Sigmoid colon (tissue), 7 donors: ENCODE data around the gene CLCN3. TPM values are rescaled to one million over a fixed set of nuclear protein-coding genes. Genes with fewer than 3 reads are reported as not detected.
"Not testable (repeated sequence)": the region's sequence is repeated elsewhere in the genome, so short reads cannot be mapped to it uniquely, and the experiment has no call there.

Experiments used
- DNase-seq: peaks from one replicate; pipeline ENCODE4 v3.0.0-alpha.2; 2019
- H3K27ac ChIP-seq, 4 donors: fragments of 200-600 bp; sonication (generic); one replicate each; pipeline ENCODE4 v1.5.1; 2016 to 2019; ENCODE audit warnings: mild to moderate bottlenecking in 1 of 4
- H3K27me3 ChIP-seq, 3 donors: fragments of 200-600 bp; sonication (generic); one replicate each; pipeline ENCODE4 v1.5.1; 2019; ENCODE audit warnings: mild to moderate bottlenecking in 1 of 3
- H3K36me3 ChIP-seq, 4 donors: fragments of 200-600 bp; sonication (generic); one replicate each; pipeline ENCODE4 v1.5.1; 2016 to 2019
- H3K4me1 ChIP-seq, 4 donors: fragments of 200-600 bp; sonication (generic); one replicate each; pipeline ENCODE4 v1.5.1; 2017 to 2019
- H3K4me3 ChIP-seq, 4 donors: fragments of 200-600 bp; sonication (generic); one replicate each; pipeline ENCODE4 v1.5.1; 2017 to 2019; ENCODE audit warnings: mild to moderate bottlenecking in 2 of 4, moderate library complexity in 1 of 4
- H3K9me3 ChIP-seq, 4 donors: fragments of 200-600 bp in 3 of 4; sonication (generic) in 3 of 4; one replicate each; pipeline versions ENCODE4 v1.5.1 to v1.6.1; 2013 to 2019
- CTCF ChIP-seq, 4 experiments: fragments of 450-650 bp in 3 of 4; fragments of 200-600 bp in 1 of 4; IDR thresholded peaks; one replicate each; pipeline ENCODE4 v1.5.1; 2016 to 2019; ENCODE audit warnings: antibody characterized with exemption in 4 of 4, mild to moderate bottlenecking in 3 of 4, moderate library complexity in 2 of 4
- EP300 ChIP-seq, 4 donors: sonication (generic); formaldehyde crosslinking; IDR thresholded peaks; one replicate each; pipeline ENCODE4 v1.6.1; 2017; ENCODE audit warnings: antibody characterized with exemption in 4 of 4
- POLR2A ChIP-seq, 2 donors: fragments of 450-650 bp; IDR thresholded peaks; one replicate each; pipeline ENCODE4 v1.6.1; 2016; ENCODE audit warnings: antibody characterized with exemption in 2 of 2, mild to moderate bottlenecking in 2 of 2, moderate library complexity in 2 of 2
- POLR2AphosphoS5 ChIP-seq, 4 donors: sonication (generic); formaldehyde crosslinking; IDR thresholded peaks; one replicate each; pipeline ENCODE4 v1.6.1; 2017; ENCODE audit warnings: antibody characterized with exemption in 4 of 4
- WGBS, 2 donors: extraction: QIAGEN DNeasy Blood & Tissue Kit; methylation state at CpG; one replicate each; pipeline ENCODE4 v1.1.7; 2013; 5-methylcytosine and 5-hydroxymethylcytosine counted together
- intact Hi-C: fragments of 100-400 bp; cut with DNase I; formaldehyde crosslinking; loops from one replicate; pipeline ENCODE4 v1.15.1; 2023
- polyA plus RNA-seq, 3 donors: library from polyadenylated mRNA; stranded (reverse); fragments of 200-250 nt; gene quantifications; one replicate each; pipeline ENCODE4 v1.2.3, GENCODE V29; 2013
- total RNA-seq, 4 donors: library from RNA; depleted of rRNA; stranded (reverse); fragments of >200 nt; gene quantifications; one replicate each; pipeline ENCODE4 v1.1.0, GENCODE V29; 2016
- donor health status: healthy with polysubstance abuse.
- donor health status: Bipolar disorder and iron deficiency.
- donor health status: healthy.

The CLCN3 gene
- total RNA-seq (10 to 100 TPM; 15.9 to 20.3 (median 17.0) TPM), polyA plus RNA-seq (10 to 100 TPM in 2 of 3 donors, 1 to 10 TPM in 1; 8.6 to 37.1 (median 11.4) TPM)

GRCh38 chr4:169619958-169620879 lies at the start of gene CLCN3:
CLCN3 (plus strand) TSS chr4:169620578; CDS start chr4:169635929, 15,351 bp downstream.
- TF ChIP-seq EP300 (IDR thresholded peaks at IDR 0.05): peak in 2 of 4 donors; percentile 27 to 90
- no peak for TF ChIP-seq CTCF (IDR thresholded peaks at IDR 0.05)
- TF ChIP-seq POLR2A (IDR thresholded peaks at IDR 0.05): peak; percentile 83 to 96
- TF ChIP-seq POLR2AphosphoS5 (IDR thresholded peaks at IDR 0.05): peak; percentile 96 to 99 (median 98)
- no peaks in the 10 kb centered on the region for H3K36me3 ChIP-seq
- WGBS, 2 donors: 0% methylated on average over 67 of the region's 67 CpGs
- peak within 1 kb of the TSS; percentile 95 to 97 (median 95) for H3K27ac ChIP-seq
- no peaks in the 10 kb centered on the region for H3K9me3 ChIP-seq
- peaks cover 0 to 32% (median 17%) of the 10 kb centered on the region in 4 donors for H3K4me1 ChIP-seq
- no peaks in the 10 kb centered on the region for H3K27me3 ChIP-seq
- intact Hi-C loops: loop anchor here (1.0 to 10.0 kb wide), 3 partner anchors 8 to 175 kb away; partner anchors contain the start of gene NEK1
- DNase-seq: peak; percentile 98
- H3K4me3 ChIP-seq: peak within 1 kb of the TSS; percentile 69 to 81 (median 76)

GRCh38 chr4:169571012-169571411 lies 49.4 kb upstream of the CLCN3 start:
- H3K27ac ChIP-seq, H3K9me3 ChIP-seq, DNase-seq, H3K4me1 ChIP-seq, H3K4me3 ChIP-seq, H3K27me3 ChIP-seq, intact Hi-C loops: not testable (repeated sequence)
- H3K36me3 ChIP-seq: peaks cover 0 to 29% (median 6%) of the 10 kb centered on the region in 4 donors
- WGBS, 2 donors: 97 to 100% methylated on average over 1 to 2 of the region's 3 CpGs

- Histone ChIP-seq H3K4me3 (no peak overlapping the region), H3K27me3 (no peaks in the 10 kb centered on the region), H3K4me1 (no peaks in the 10 kb centered on the region), H3K9me3 (no peaks in the 10 kb centered on the region), H3K27ac (no peak overlapping the region), H3K36me3 (peaks cover 0 to 33% (median 6%) of the 10 kb centered on the region in 4 donors)
- TF ChIP-seq CTCF (IDR thresholded peaks at IDR 0.05) (no peak), EP300 (IDR thresholded peaks at IDR 0.05) (no peak), POLR2A (IDR thresholded peaks at IDR 0.05) (no peak), POLR2AphosphoS5 (IDR thresholded peaks at IDR 0.05) (no peak)
- WGBS, 2 donors: 90 to 94% methylated on average over 4 of the region's 4 CpGs
- no peak for DNase-seq
- intact Hi-C loops: no loop called here
Measured at GRCh38 chr4:169571435-169571834, 48.9 kb upstream of the CLCN3 start.

- Histone ChIP-seq H3K4me1 (no peaks in the 10 kb centered on the region), H3K27ac (no peak overlapping the region), H3K27me3 (no peaks in the 10 kb centered on the region), H3K36me3 (peaks cover 0 to 38% (median 8%) of the 10 kb centered on the region in 4 donors), H3K9me3 (no peaks in the 10 kb centered on the region), H3K4me3 (no peak overlapping the region)
- intact Hi-C loops: no loop called here
- TF ChIP-seq CTCF (IDR thresholded peaks at IDR 0.05) (no peak), POLR2A (IDR thresholded peaks at IDR 0.05) (no peak), POLR2AphosphoS5 (IDR thresholded peaks at IDR 0.05) (no peak), EP300 (IDR thresholded peaks at IDR 0.05) (no peak)
- 80 to 95% methylated on average over 1 of the region's 1 CpG for whole genome bisulfite sequencing, 2 donors
- no peak for DNase-seq
Measured at GRCh38 chr4:169573889-169574288, 46.5 kb upstream of the CLCN3 start.

- H3K27ac ChIP-seq: no peak overlapping the region
- whole genome bisulfite sequencing, 2 donors: 92 to 94% methylated on average over 2 of the region's 2 CpGs
- no peak for DNase-seq
- intact Hi-C loops: no loop called here
- H3K4me1 ChIP-seq: peaks cover 0 to 8% (median 5%) of the 10 kb centered on the region in 4 donors
- no peak for TF ChIP-seq POLR2A (IDR thresholded peaks at IDR 0.05)
- TF ChIP-seq CTCF (IDR thresholded peaks at IDR 0.05): no peak
- no peak for TF ChIP-seq POLR2AphosphoS5 (IDR thresholded peaks at IDR 0.05)
- no peak for TF ChIP-seq EP300 (IDR thresholded peaks at IDR 0.05)
- peaks cover 0 to 37% (median 8%) of the 10 kb centered on the region in 4 donors for H3K36me3 ChIP-seq
- H3K9me3 ChIP-seq: no peaks in the 10 kb centered on the region
- no peaks in the 10 kb centered on the region for H3K27me3 ChIP-seq
- H3K4me3 ChIP-seq: no peak overlapping the region
Measured at GRCh38 chr4:169582203-169582602, 38.2 kb upstream of the CLCN3 start.
